ENCODE measurements around the gene NFKBIB. TPM values are rescaled to one million over a fixed set of nuclear protein-coding genes. Genes with fewer than 3 reads are reported as not detected.
"Not testable (repeated sequence)": the region's sequence is repeated elsewhere in the genome, so short reads cannot be mapped to it uniquely, and the experiment has no call there.

Gene NFKBIB
- total RNA-seq, 1 donor from 2014 or later: 25.5 TPM

- no peak for ATAC-seq
- Histone ChIP-seq H3K4me1 (peaks cover 27% of the 10 kb centered on the region), H3K9me3 (no peaks in the 10 kb centered on the region), H3K36me3 (peaks cover 4% of the 10 kb centered on the region), H3K27ac (peak overlapping the region; percentile 99), H3K4me3 (peak overlapping the region; percentile 77), H3K27me3 (no peaks in the 10 kb centered on the region)
- no peak for TF ChIP-seq CTCF (IDR thresholded peaks at IDR 0.05)
- DNase-seq: peak; percentile 86
- intact Hi-C loops (cut with DNase I): no loop called here
Measured at GRCh38 chr19:38852231-38853044, 47.3 kb upstream of the NFKBIB start.

- Histone ChIP-seq H3K27me3 (no peaks in the 10 kb centered on the region), H3K27ac (peak overlapping the region; percentile 99), H3K9me3 (no peaks in the 10 kb centered on the region), H3K4me1 (peaks cover 19% of the 10 kb centered on the region), H3K36me3 (no peaks in the 10 kb centered on the region), H3K4me3 (peak overlapping the region; percentile 77)
- no peak for ATAC-seq
- no peak for DNase-seq
- intact Hi-C loops (cut with DNase I): no loop called here
- TF ChIP-seq CTCF (IDR thresholded peaks at IDR 0.05): no peak
Measured at GRCh38 chr19:38853214-38853613, 46.6 kb upstream of the NFKBIB start.

- H3K27me3 ChIP-seq; H3K9me3 ChIP-seq; DNase-seq; H3K27ac ChIP-seq; H3K4me3 ChIP-seq; intact Hi-C loops (cut with DNase I); ATAC-seq; H3K36me3 ChIP-seq: not testable (repeated sequence)
- H3K4me1 ChIP-seq: peaks cover 15% of the 10 kb centered on the region
Measured at GRCh38 chr19:38854961-38855360, 44.8 kb upstream of the NFKBIB start.

- H3K4me3 ChIP-seq; intact Hi-C loops (cut with DNase I); H3K27me3 ChIP-seq; H3K36me3 ChIP-seq; H3K27ac ChIP-seq; DNase-seq; H3K9me3 ChIP-seq; ATAC-seq: not testable (repeated sequence)
- peaks cover 14% of the 10 kb centered on the region for H3K4me1 ChIP-seq
Measured at GRCh38 chr19:38855751-38856150, 44.0 kb upstream of the NFKBIB start.

GRCh38 chr19:38856813-38857212, 43.0 kb upstream of the NFKBIB start:
- peaks cover 11% of the 10 kb centered on the region for H3K4me1 ChIP-seq
- TF ChIP-seq CTCF (IDR thresholded peaks at IDR 0.05): no peak
- no peaks in the 10 kb centered on the region for H3K9me3 ChIP-seq
- no peak overlapping the region for H3K4me3 ChIP-seq
- H3K27ac ChIP-seq: no peak overlapping the region
- DNase-seq: no peak
- H3K27me3 ChIP-seq: no peaks in the 10 kb centered on the region
- intact Hi-C loops (cut with DNase I): no loop called here
- no peaks in the 10 kb centered on the region for H3K36me3 ChIP-seq
- no peak for ATAC-seq

- H3K27me3 ChIP-seq; intact Hi-C loops (cut with DNase I); H3K27ac ChIP-seq; ATAC-seq; H3K4me3 ChIP-seq; H3K9me3 ChIP-seq; DNase-seq; H3K36me3 ChIP-seq: not testable (repeated sequence)
- peaks cover 26% of the 10 kb centered on the region for H3K4me1 ChIP-seq
Measured at GRCh38 chr19:38859631-38860204, 40.1 kb upstream of the NFKBIB start.

GRCh38 chr19:38861368-38861767, 38.4 kb upstream of the NFKBIB start:
- Histone ChIP-seq H3K4me3 (no peak overlapping the region), H3K27ac (no peak overlapping the region), H3K4me1 (peaks cover 33% of the 10 kb centered on the region), H3K9me3 (no peaks in the 10 kb centered on the region), H3K36me3 (no peaks in the 10 kb centered on the region), H3K27me3 (no peaks in the 10 kb centered on the region)
- intact Hi-C loops (cut with DNase I): no loop called here
- DNase-seq (no peak), ATAC-seq (no peak)
- TF ChIP-seq CTCF (IDR thresholded peaks at IDR 0.05): no peak

Data from upper lobe of right lung (tissue), 1 donor.